H9 (cell line): ENCODE data around the gene PTRHD1. TPM values are rescaled to one million over a fixed set of nuclear protein-coding genes. Genes with fewer than 3 reads are reported as not detected.

Source experiments
- DNase-seq: peaks from one replicate; pipeline ENCODE4 v3.0.0-alpha.2; 2017
- H2AFZ ChIP-seq: one replicate; pipeline ENCODE4 v1.6.1; 2013; ENCODE audit warnings: mild to moderate bottlenecking, low read length, control low read depth, moderate library complexity
- H2AK5ac ChIP-seq: 2 replicates; pipeline ENCODE4 v1.6.1; 2013; ENCODE audit warnings: low read length, control low read depth, mixed read lengths; ENCODE audit not compliant: insufficient read length
- H2BK120ac ChIP-seq: one replicate; pipeline ENCODE4 v1.6.1; 2013; ENCODE audit warnings: low read depth, mild to moderate bottlenecking, low read length, control low read depth, inconsistent platforms; ENCODE audit not compliant: poor library complexity, severe bottlenecking
- H2BK12ac ChIP-seq: 2 replicates; pipeline ENCODE4 v1.6.1; 2013; ENCODE audit warnings: low read length, control low read depth, mixed read lengths, low read depth; ENCODE audit not compliant: insufficient read length
- H2BK15ac ChIP-seq: 2 replicates; pipeline ENCODE4 v1.6.1; 2013; ENCODE audit warnings: low read depth, low read length, control low read depth
- H2BK20ac ChIP-seq: one replicate; pipeline ENCODE4 v1.6.1; 2013; ENCODE audit warnings: low read depth, mild to moderate bottlenecking, low read length, control low read depth, inconsistent platforms; ENCODE audit not compliant: poor library complexity, severe bottlenecking
- H2BK5ac ChIP-seq: 2 replicates; pipeline ENCODE4 v1.6.1; 2013; ENCODE audit warnings: low read length, control low read depth, mixed read lengths; ENCODE audit not compliant: insufficient read length
- H3K14ac ChIP-seq: 2 replicates; pipeline ENCODE4 v1.6.1; 2013; ENCODE audit warnings: low read length, control low read depth; ENCODE audit not compliant: insufficient read depth
- H3K18ac ChIP-seq: 2 replicates; pipeline ENCODE4 v1.6.1; 2013; ENCODE audit warnings: low read depth, mild to moderate bottlenecking, mixed read lengths, low read length, control low read depth; ENCODE audit not compliant: insufficient read length
- H3K23ac ChIP-seq: 2 replicates; pipeline ENCODE4 v1.6.1; 2013; ENCODE audit warnings: low read length, control low read depth, mixed read lengths, low read depth; ENCODE audit not compliant: insufficient read length
- H3K23me2 ChIP-seq: 2 replicates; pipeline ENCODE4 v1.6.1; 2013; ENCODE audit warnings: low read depth, mild to moderate bottlenecking, mixed read lengths, low read length, control low read depth; ENCODE audit not compliant: insufficient read length, poor library complexity, severe bottlenecking
- H3K27ac ChIP-seq: 2 replicates; pipeline ENCODE4 v1.5.1; 2013; ENCODE audit warnings: low read length, control low read depth, mixed read lengths, low read depth; ENCODE audit not compliant: insufficient read length
- H3K27me3 ChIP-seq: 2 replicates; pipeline ENCODE4 v1.6.1; 2013; ENCODE audit warnings: low read length, control low read depth, inconsistent platforms; ENCODE audit not compliant: insufficient read depth
- H3K4ac ChIP-seq: 2 replicates; pipeline ENCODE4 v1.6.1; 2013; ENCODE audit warnings: low read depth, mild to moderate bottlenecking, control low read depth, inconsistent platforms, low read length, moderate library complexity
- H3K4me1 ChIP-seq: 2 replicates; pipeline ENCODE4 v1.6.1; 2013; ENCODE audit warnings: low read length, control low read depth, inconsistent platforms; ENCODE audit not compliant: insufficient read depth
- H3K4me2 ChIP-seq: 2 replicates; pipeline ENCODE4 v1.6.1; 2013; ENCODE audit warnings: low read length, control low read depth, mixed read lengths; ENCODE audit not compliant: insufficient read length, insufficient read depth
- H3K56ac ChIP-seq: 2 replicates; pipeline ENCODE4 v1.6.1; 2013; ENCODE audit warnings: low read depth, mild to moderate bottlenecking, mixed read lengths, low read length, control low read depth; ENCODE audit not compliant: insufficient read length
- H3K79me1 ChIP-seq: 2 replicates; pipeline ENCODE4 v1.6.1; 2013; ENCODE audit warnings: low read depth, mild to moderate bottlenecking, moderate library complexity, low read length, control low read depth, inconsistent platforms; ENCODE audit not compliant: insufficient read depth, poor library complexity, severe bottlenecking
- H3K79me2 ChIP-seq: 2 replicates; pipeline ENCODE4 v1.6.1; 2013; ENCODE audit warnings: low read length, control low read depth, inconsistent platforms; ENCODE audit not compliant: insufficient read depth
- H3K9ac ChIP-seq: 2 replicates; pipeline ENCODE4 v1.6.1; 2013; ENCODE audit warnings: low read length, control low read depth, mixed read lengths; ENCODE audit not compliant: insufficient read length; ENCODE audit errors: extremely low read depth
- H3K9me3 ChIP-seq: one replicate; pipeline ENCODE4 v1.6.1; 2013; ENCODE audit warnings: low read depth, low read length, inconsistent platforms; ENCODE audit not compliant: control insufficient read depth
- H3T11ph ChIP-seq: one replicate; pipeline ENCODE4 v1.6.1; 2013; ENCODE audit warnings: mild to moderate bottlenecking, low read length, control low read depth, inconsistent platforms
- H4K20me1 ChIP-seq: one replicate; pipeline ENCODE4 v1.6.1; 2013; ENCODE audit not compliant: control insufficient read depth, insufficient read length, insufficient read depth
- H4K5ac ChIP-seq: 2 replicates; pipeline ENCODE4 v1.6.1; 2013; ENCODE audit warnings: low read depth, mild to moderate bottlenecking, mixed read lengths, low read length, control low read depth; ENCODE audit not compliant: insufficient read length
- H4K8ac ChIP-seq: replicated peaks from 2 replicates; pipeline ENCODE4 v1.6.1; 2013; ENCODE audit warnings: low read length, control low read depth, mixed read lengths, low read depth; ENCODE audit not compliant: insufficient read length
- H4K91ac ChIP-seq: 2 replicates; pipeline ENCODE4 v1.6.1; 2013; ENCODE audit warnings: low read depth, mild to moderate bottlenecking, moderate library complexity, mixed read lengths, low read length, control low read depth; ENCODE audit not compliant: insufficient read length
- H3K27ac Mint-ChIP-seq, 3 experiments: 2 replicates in 2 of 3; 3 replicates in 1 of 3; pipeline ENCODE4 v1.8.0; 2020 to 2021; ENCODE audit warnings: mixed read lengths in 3 of 3, mild to moderate bottlenecking in 1 of 3, moderate library complexity in 1 of 3
- H3K27me3 Mint-ChIP-seq: 2 replicates; pipeline ENCODE4 v1.8.0; 2021; ENCODE audit warnings: low read depth, mild to moderate bottlenecking, moderate library complexity, mixed read lengths
- H3K36me3 Mint-ChIP-seq, 3 experiments: 2 replicates in 2 of 3; 3 replicates in 1 of 3; pipeline ENCODE4 v1.8.0; 2020 to 2021; ENCODE audit warnings: low read depth in 3 of 3, mixed read lengths in 3 of 3; ENCODE audit not compliant: insufficient read depth in 1 of 3
- H3K4me1 Mint-ChIP-seq, 2 experiments: 2 replicates each; pipeline ENCODE4 v1.8.0; 2020; ENCODE audit warnings: mixed read lengths in 2 of 2
- H3K4me3 Mint-ChIP-seq, 2 experiments: 2 replicates in 1 of 2; 3 replicates in 1 of 2; pipeline ENCODE4 v1.8.0; 2020 to 2021; ENCODE audit warnings: mild to moderate bottlenecking in 2 of 2, mixed read lengths in 2 of 2, moderate library complexity in 1 of 2
- H3K9me3 Mint-ChIP-seq, 2 experiments: 2 replicates in 1 of 2; 3 replicates in 1 of 2; pipeline ENCODE4 v1.8.0; 2020; ENCODE audit warnings: mild to moderate bottlenecking in 2 of 2, mixed read lengths in 2 of 2, moderate library complexity in 1 of 2
- CTCF ChIP-seq: fragments of 200-600 bp; sonication (generic); conservative IDR thresholded peaks from 3 replicates; pipeline ENCODE4 v1.8.0; 2021; ENCODE audit warnings: antibody characterized with exemption, mild to moderate bottlenecking
- WGBS: extraction: QIAGEN DNeasy Blood & Tissue Kit; methylation state at CpG from one replicate; pipeline ENCODE4 v1.1.7; 2013; ENCODE audit warnings: missing lambda C conversion rate, low lambda C conversion rate, mixed read lengths; ENCODE audit not compliant: insufficient read length; ENCODE audit errors: extremely low coverage; 5-methylcytosine and 5-hydroxymethylcytosine counted together
- long read RNA-seq: library from polyadenylated mRNA; unstranded; transcript quantifications from one replicate; pipeline ENCODE4 v2.0.0, GENCODE V29; 2020
- total RNA-seq: library from RNA; stranded (reverse); gene quantifications from 2 replicates; pipeline ENCODE4 v1.2.1, GENCODE V29; 2021

Gene PTRHD1
- 43.7 and 44.3 TPM in 2 replicates for total RNA-seq
- long read RNA-seq, transcript PTRHD1-201 (2 exons, 1,105 nt): major isoform, 25 of 27 reads
- long read RNA-seq, partial matches to known transcripts: 0 of 27 reads
- long read RNA-seq, other reads (novel, unspliced or antisense): 2 of 27 reads

GRCh38 chr2:24792874-24793760, at the start of gene PTRHD1, which contains the start of gene CENPO:
Gene PTRHD1 (minus strand): TSS chr2:24793391. CDS start chr2:24793377, 14 bp downstream.
Gene CENPO (plus strand): TSS chr2:24793425. CDS start chr2:24793920, 495 bp downstream.
- Histone ChIP-seq H3K23ac (no peak within 1 kb of the TSS), H3K27ac (peak within 1 kb of the TSS; percentile 58), H2BK120ac (no peak within 1 kb of the TSS), H3K4me2 (peak within 1 kb of the TSS; percentile 99), H4K5ac (peak within 1 kb of the TSS; percentile 89), H4K8ac (no peak within 1 kb of the TSS), H2BK12ac (no peak within 1 kb of the TSS), H3K18ac (peak within 1 kb of the TSS; percentile 99), H3K56ac (no peak within 1 kb of the TSS), H3K79me2 (peaks cover 36% of the 10 kb centered on the region; the same call in 1 of the 2 replicates), H4K91ac (no peak within 1 kb of the TSS), H2AFZ (no peak within 1 kb of the TSS), H3K4ac (no peak within 1 kb of the TSS; the same call in 1 of the 2 replicates), H3K9ac (peak within 1 kb of the TSS; percentile 98), H2BK15ac (no peak within 1 kb of the TSS), H3T11ph (no peak within 1 kb of the TSS), H3K4me1 (no peaks in the 10 kb centered on the region), H2BK20ac (no peak within 1 kb of the TSS), H3K79me1 (no peaks in the 10 kb centered on the region), H3K27me3 (no peaks in the 10 kb centered on the region), H3K23me2 (peaks cover 13% of the 10 kb centered on the region), H4K20me1 (no peaks in the 10 kb centered on the region), H3K9me3 (no peaks in the 10 kb centered on the region), H3K14ac (peak within 1 kb of the TSS; percentile 99), H2AK5ac (peak within 1 kb of the TSS; percentile 28), H2BK5ac (peak within 1 kb of the TSS; percentile 76)
- Mint-ChIP-seq H3K36me3 (peaks cover 32 to 46% (median 45%) of the 10 kb centered on the region in 3 experiments), H3K4me3 (peak within 1 kb of the TSS; percentile 96 to 97), H3K9me3 (peaks cover 0 to under 1% of the 10 kb centered on the region in 2 experiments; a peak in 1 of 5 replicates), H3K4me1 (peaks cover 37 to 39% of the 10 kb centered on the region in 2 experiments), H3K27ac (peak within 1 kb of the TSS; percentile 99 to 100 (median 100)), H3K27me3 (no peaks in the 10 kb centered on the region)
- WGBS: no CpG with 5 or more reads among the region's 74 CpGs
- peak; percentile 97 for DNase-seq
- TF ChIP-seq CTCF: peak; percentile 37; the same call in 2 of the 3 replicates
